Measurements from ENCODE around the gene KRT78. TPM values are rescaled to one million over a fixed set of nuclear protein-coding genes. Genes with fewer than 3 reads are reported as not detected.
A peak's percentile ranks its signal among the peaks of the same experiment; 100 is the strongest.

KRT78 gene
- total RNA-seq, 1 experiment from 2014 or later: 0.15 TPM

GRCh38 chr12:52861511-52861910 lies 12.7 kb upstream of the KRT78 start:
- H3K4me3 ChIP-seq (ENCODE audit: low read length): no peak overlapping the region
- POLR2A ChIA-PET (ENCODE audit: unreplicated experiment): no interaction called here
- CTCF ChIA-PET: no interaction called here
- H3K27ac ChIP-seq (ENCODE audit: low read length): no peak overlapping the region
- H2AFZ ChIP-seq (ENCODE audit: low read length): no peak overlapping the region
- TF ChIP-seq EZH2 (IDR thresholded peaks at IDR 0.05; ENCODE audit: low read length, unreplicated experiment) (no peak), EZH2phosphoT487 (IDR thresholded peaks at IDR 0.05; ENCODE audit: borderline replicate concordance, low read length) (no peak), CTCF (conservative IDR thresholded peaks at IDR 0.05; ENCODE audit: low read depth, low read length) (no peak)
- no peak overlapping the region for H3K4me2 ChIP-seq (ENCODE audit: low read length)
- H4K20me1 ChIP-seq (ENCODE audit: low read length): no peaks in the 10 kb centered on the region
- H3F3A ChIP-seq (ENCODE audit: low read length, unreplicated experiment): no peaks in the 10 kb centered on the region
- no peaks in the 10 kb centered on the region for H3K9me2 ChIP-seq (replicated peaks; ENCODE audit: low read length)
- DNase-seq: no peak
- no peaks in the 10 kb centered on the region for H3K9me3 ChIP-seq (ENCODE audit: low read length)
- no peak for ATAC-seq
- BruUV-seq (replicated peaks): no TSS peak
- no peaks in the 10 kb centered on the region for H3K27me3 ChIP-seq (ENCODE audit: low read length)
- peaks cover 23% of the 10 kb centered on the region for H3K4me1 ChIP-seq (ENCODE audit: insufficient read depth, low read length)
- H3K36me3 ChIP-seq (ENCODE audit: low read depth, low read length): no peaks in the 10 kb centered on the region
- intact Hi-C loops (cut with micrococcal nuclease): no loop called here
- H3K9ac ChIP-seq (ENCODE audit: low read length): no peak overlapping the region
- H3K79me2 ChIP-seq (ENCODE audit: low read length): no peaks in the 10 kb centered on the region

- no peaks in the 10 kb centered on the region for H3K79me2 ChIP-seq (ENCODE audit: low read length)
- H2AFZ ChIP-seq (ENCODE audit: low read length): no peak overlapping the region
- peak overlapping the region; percentile 16; the same call in 1 of the 2 replicates for H3K4me2 ChIP-seq (ENCODE audit: low read length)
- H3K27me3 ChIP-seq (ENCODE audit: low read length): no peaks in the 10 kb centered on the region
- no peaks in the 10 kb centered on the region for H3K9me3 ChIP-seq (ENCODE audit: low read length)
- CTCF ChIA-PET: interaction anchor here (0.8 kb wide), 1 partner anchor 705 kb away, joined by 3 read pairs; no protein-coding TSS in a partner anchor
- ATAC-seq (0 out of 2 replicates have a peak, but pooled peaks have one; percentile 31), DNase-seq (peak; percentile 76)
- H3K4me1 ChIP-seq (ENCODE audit: insufficient read depth, low read length): peaks cover 23% of the 10 kb centered on the region
- no TSS peak for BruUV-seq (replicated peaks)
- no peak overlapping the region for H3K4me3 ChIP-seq (ENCODE audit: low read length)
- H3K36me3 ChIP-seq (ENCODE audit: low read depth, low read length): no peaks in the 10 kb centered on the region
- POLR2A ChIA-PET (ENCODE audit: unreplicated experiment): interaction anchor here (0.6 kb wide), 1 partner anchor 595 kb away, joined by 3 read pairs; no protein-coding TSS in a partner anchor
- H3K27ac ChIP-seq (ENCODE audit: low read length): peak overlapping the region; percentile 42
- no peaks in the 10 kb centered on the region for H3F3A ChIP-seq (ENCODE audit: low read length, unreplicated experiment)
- no peak overlapping the region for H3K9ac ChIP-seq (ENCODE audit: low read length)
- no peak for TF ChIP-seq EZH2phosphoT487 (IDR thresholded peaks at IDR 0.05; ENCODE audit: borderline replicate concordance, low read length)
- no peak for TF ChIP-seq EZH2 (IDR thresholded peaks at IDR 0.05; ENCODE audit: low read length, unreplicated experiment)
- no peak for TF ChIP-seq CTCF (conservative IDR thresholded peaks at IDR 0.05; ENCODE audit: low read depth, low read length)
- H3K9me2 ChIP-seq (replicated peaks; ENCODE audit: low read length): no peaks in the 10 kb centered on the region
- intact Hi-C loops (cut with micrococcal nuclease): no loop called here
- no peaks in the 10 kb centered on the region for H4K20me1 ChIP-seq (ENCODE audit: low read length)
Measured at GRCh38 chr12:52860102-52860823, 11.5 kb upstream of the KRT78 start.

- Histone ChIP-seq H3K9me3 (ENCODE audit: low read length) (no peaks in the 10 kb centered on the region), H4K20me1 (ENCODE audit: low read length) (no peaks in the 10 kb centered on the region), H3K27ac (ENCODE audit: low read length) (peak overlapping the region; percentile 45), H2AFZ (ENCODE audit: low read length) (no peak overlapping the region), H3K27me3 (ENCODE audit: low read length) (no peaks in the 10 kb centered on the region), H3K4me2 (ENCODE audit: low read length) (peak overlapping the region; percentile 32), H3K79me2 (ENCODE audit: low read length) (no peaks in the 10 kb centered on the region), H3K4me3 (ENCODE audit: low read length) (no peak overlapping the region), H3K9me2 (replicated peaks; ENCODE audit: low read length) (no peaks in the 10 kb centered on the region), H3K4me1 (ENCODE audit: insufficient read depth, low read length) (peaks cover 23% of the 10 kb centered on the region), H3K9ac (ENCODE audit: low read length) (no peak overlapping the region), H3K36me3 (ENCODE audit: low read depth, low read length) (no peaks in the 10 kb centered on the region), H3F3A (ENCODE audit: low read length, unreplicated experiment) (no peaks in the 10 kb centered on the region)
- ChIA-PET POLR2A (ENCODE audit: unreplicated experiment) (no interaction called here), CTCF (no interaction called here)
- TF ChIP-seq EZH2 (IDR thresholded peaks at IDR 0.05; ENCODE audit: low read length, unreplicated experiment): no peak
- TF ChIP-seq EZH2phosphoT487 (IDR thresholded peaks at IDR 0.05; ENCODE audit: borderline replicate concordance, low read length): no peak
- TF ChIP-seq CTCF (conservative IDR thresholded peaks at IDR 0.05; ENCODE audit: low read depth, low read length): no peak
- intact Hi-C loops (cut with micrococcal nuclease): no loop called here
- ATAC-seq (no peak), DNase-seq (peak; percentile 78)
- no TSS peak for BruUV-seq (replicated peaks)
Measured at GRCh38 chr12:52857500-52857899, 8.7 kb upstream of the KRT78 start.
